GM10847 (cell line): ENCODE results near the gene LGR4.

Experiments used
- POLR2A ChIP-seq: IDR thresholded peaks from 2 replicates; pipeline ENCODE4 v1.6.1; 2011; ENCODE audit not compliant: insufficient read length; ENCODE audit errors: extremely low read depth

Gene LGR4

GRCh38 chr11:27371489-27371888 lies 101.1 kb downstream of the LGR4 start:
- TF ChIP-seq POLR2A = no peak

- no peak for TF ChIP-seq POLR2A
Observed at GRCh38 chr11:27370374-27370773, 102.2 kb downstream of the LGR4 start.

- no peak for TF ChIP-seq POLR2A
Observed at GRCh38 chr11:27367881-27368280, 104.7 kb downstream of the LGR4 start.

- no peak for TF ChIP-seq POLR2A
Observed at GRCh38 chr11:27363576-27364117, 108.9 kb downstream of the LGR4 start.

GRCh38 chr11:27362749-27363575 lies 109.6 kb downstream of the LGR4 start, which contains the start of gene CCDC34:
Gene CCDC34, minus strand, starts transcription at chr11:27363215. Its CDS starts 21 bp downstream, at chr11:27363194.
- TF ChIP-seq POLR2A = peak; percentile 27

GRCh38 chr11:27361649-27362431 lies 110.8 kb downstream of the LGR4 start:
- TF ChIP-seq POLR2A = no peak

GRCh38 chr11:27358296-27358695 lies 114.3 kb downstream of the LGR4 start:
- no peak for TF ChIP-seq POLR2A

- no peak for TF ChIP-seq POLR2A
Observed at GRCh38 chr11:27357250-27357649, 115.3 kb downstream of the LGR4 start.

- no peak for TF ChIP-seq POLR2A
Observed at GRCh38 chr11:27356624-27357222, 115.9 kb downstream of the LGR4 start.

GRCh38 chr11:27355575-27356104 lies 117.0 kb downstream of the LGR4 start:
- TF ChIP-seq POLR2A = no peak

GRCh38 chr11:27354359-27354965 lies 118.1 kb downstream of the LGR4 start:
- no peak for TF ChIP-seq POLR2A

GRCh38 chr11:27353593-27354358 lies 118.8 kb downstream of the LGR4 start:
- no peak for TF ChIP-seq POLR2A

GRCh38 chr11:27352781-27353180 lies 119.8 kb downstream of the LGR4 start:
- TF ChIP-seq POLR2A = no peak

- no peak for TF ChIP-seq POLR2A
Observed at GRCh38 chr11:27350511-27350910, 122.1 kb downstream of the LGR4 start.
